Germinal center (tissue), 1 donor: Measurements from ENCODE around the gene ENTPD7.

ENCODE experiments used
- DNase-seq: peaks from one replicate; pipeline ENCODE4 v3.0.0; 2012; ENCODE audit warnings: mixed read lengths, low spot score

Gene ENTPD7

DNA sequence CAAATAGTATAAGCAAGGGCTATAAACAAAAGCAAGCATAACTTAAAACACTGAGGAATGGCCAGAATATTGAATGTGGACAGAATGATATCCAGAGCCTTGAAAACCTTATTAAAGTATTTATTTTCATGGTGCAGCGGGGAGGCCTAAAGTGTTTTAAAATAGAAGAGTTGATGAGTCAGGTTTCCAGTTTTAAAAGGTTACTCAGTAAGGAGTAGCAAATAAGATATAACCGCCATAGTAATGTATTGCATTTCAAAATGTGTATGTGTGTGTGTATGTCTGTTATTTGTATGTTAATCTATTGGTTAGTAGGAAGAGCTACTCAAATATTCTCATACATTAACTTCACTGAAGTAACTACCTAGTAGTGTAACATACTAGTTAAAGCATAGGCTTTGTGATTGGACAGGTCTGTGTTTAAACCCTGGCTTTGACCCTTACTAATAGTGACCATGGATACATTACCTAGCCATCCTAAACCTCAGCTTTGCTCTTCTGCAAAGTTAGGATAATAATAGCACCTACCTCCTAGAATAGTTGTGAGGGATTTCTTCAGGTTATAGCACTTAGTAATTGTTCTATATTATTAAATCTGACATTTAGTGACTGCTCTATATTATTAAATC is 89.6 kb downstream of the ENTPD7 start:
- DNase-seq, result no peak

- no peak for DNase-seq
These were observed 91.3 kb downstream of the ENTPD7 start for GRCh38 chr10:99750641-99751040.

GRCh38 chr10:99754670-99755069 is 95.4 kb downstream of the ENTPD7 start:
- no peak for DNase-seq
